HG03064 (cell line): ENCODE data around the gene KIF5B.
"Not testable (repeated sequence)": the region's sequence is repeated elsewhere in the genome, so short reads cannot be mapped to it uniquely, and the experiment has no call there.

Experiments used
- ATAC-seq: cut with Tn5 transposase; IDR thresholded peaks from one replicate; pipeline ENCODE4 v1.9.1; 2021; ENCODE audit warnings: low read depth; ENCODE audit not compliant: unreplicated experiment

The KIF5B gene

GRCh38 chr10:32028710-32029109 is 27.5 kb downstream of the KIF5B start:
- no peak for ATAC-seq

DNA sequence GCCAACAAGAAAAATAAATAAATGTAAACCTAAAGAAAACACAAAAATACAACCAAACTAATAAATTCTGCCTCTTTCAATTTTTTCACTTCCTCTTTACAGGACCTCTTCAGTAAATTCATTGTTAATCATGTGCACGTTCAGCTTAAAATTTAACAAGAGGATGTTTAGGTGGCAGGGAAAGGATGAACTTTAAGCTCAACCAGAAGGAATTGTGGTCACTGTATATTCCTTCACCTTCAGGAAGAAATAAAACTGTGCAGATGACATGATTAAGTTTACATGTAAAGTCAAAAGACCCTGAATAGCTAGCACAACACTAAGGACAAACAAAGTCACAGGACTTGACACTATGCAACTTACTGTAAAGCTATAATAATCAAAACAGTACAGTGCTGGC is 33.0 kb downstream of the KIF5B start:
- ATAC-seq, result no peak

GRCh38 chr10:32017044-32017443 is 39.2 kb downstream of the KIF5B start:
- ATAC-seq, result no peak

DNA sequence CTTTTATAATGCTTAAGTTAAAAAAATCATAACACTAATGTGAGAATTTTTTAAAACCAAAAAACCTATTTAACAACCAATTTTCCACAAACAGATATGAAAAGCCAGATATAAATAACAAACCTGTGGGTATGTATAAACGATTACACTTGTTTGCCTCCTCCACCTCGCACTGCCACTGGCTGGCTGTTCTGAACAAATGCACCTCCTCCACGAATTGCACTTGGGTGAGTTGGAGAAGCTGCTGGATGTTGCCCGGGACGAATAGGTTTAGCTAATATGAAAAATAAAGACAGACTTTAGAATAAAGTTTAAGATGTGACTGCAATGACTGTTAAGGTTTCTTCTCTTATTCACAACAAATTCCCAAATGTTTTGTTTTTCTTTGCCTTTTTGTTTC is 40.8 kb downstream of the KIF5B start:
- no peak for ATAC-seq

DNA sequence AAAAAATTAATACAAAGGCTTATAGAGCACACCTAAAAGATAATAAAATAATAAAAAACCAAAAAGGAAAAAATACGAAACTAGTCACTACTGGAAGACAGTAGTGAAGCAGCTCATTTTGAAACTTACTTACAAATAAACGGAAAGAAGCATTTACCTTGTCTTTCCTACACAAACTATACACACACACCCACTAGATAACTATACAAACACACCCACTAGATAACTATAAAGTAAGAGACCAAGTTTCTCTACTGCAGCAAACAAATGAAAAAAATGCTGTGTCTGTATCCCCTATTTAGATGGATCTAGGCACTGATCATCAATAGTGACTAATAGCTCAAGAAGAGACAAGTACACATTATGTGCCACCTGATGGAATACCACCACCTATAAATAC is 49.2 kb downstream of the KIF5B start:
- ATAC-seq, result no peak

DNA sequence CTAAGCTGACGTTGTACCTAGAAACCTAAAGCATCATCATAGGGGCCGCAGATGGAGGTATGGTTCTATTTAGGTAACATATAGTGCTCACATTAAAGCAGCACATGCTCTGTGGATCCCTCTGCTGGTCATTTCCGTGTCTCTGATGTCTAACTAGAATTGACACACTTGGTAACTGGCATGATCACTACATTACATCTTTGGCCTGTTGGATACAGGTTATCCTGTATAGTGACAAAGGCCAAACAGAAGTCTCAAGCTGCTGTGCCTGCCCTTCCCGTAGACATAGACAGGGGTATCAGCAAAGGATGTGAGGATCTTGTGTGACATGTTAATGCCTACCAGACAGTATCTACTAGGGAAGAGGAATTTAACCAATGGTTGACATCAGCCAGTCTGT is 51.2 kb downstream of the KIF5B start:
- no peak for ATAC-seq

- ATAC-seq, result no peak
These were observed 52.0 kb downstream of the KIF5B start for GRCh38 chr10:32004161-32004591.

- ATAC-seq, result no peak
These were observed 53.7 kb downstream of the KIF5B start for GRCh38 chr10:32002531-32002930.

DNA sequence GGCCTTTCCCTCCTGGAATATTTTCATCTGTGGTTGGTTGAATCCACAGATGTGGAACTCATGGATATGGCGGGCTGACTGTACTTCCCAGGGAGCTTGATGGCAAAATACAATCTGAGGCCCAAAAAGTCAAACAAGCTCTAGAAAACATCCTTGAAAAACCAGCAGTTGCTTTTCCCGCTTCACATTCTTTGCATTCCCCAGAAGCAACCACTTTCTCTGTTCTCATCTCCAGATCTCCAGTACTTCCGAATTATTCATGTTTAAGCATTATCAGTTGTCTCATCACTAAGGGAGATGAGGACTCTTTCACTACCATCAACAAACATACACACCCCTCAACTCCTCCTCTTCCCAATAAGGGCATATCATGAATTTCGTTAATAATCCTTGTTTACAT is 55.3 kb downstream of the KIF5B start:
- ATAC-seq, result no peak

GRCh38 chr10:31999836-32000235 is 56.4 kb downstream of the KIF5B start:
- ATAC-seq, result no peak

GRCh38 chr10:31999070-31999660 is 57.1 kb downstream of the KIF5B start:
- no peak for ATAC-seq

DNA sequence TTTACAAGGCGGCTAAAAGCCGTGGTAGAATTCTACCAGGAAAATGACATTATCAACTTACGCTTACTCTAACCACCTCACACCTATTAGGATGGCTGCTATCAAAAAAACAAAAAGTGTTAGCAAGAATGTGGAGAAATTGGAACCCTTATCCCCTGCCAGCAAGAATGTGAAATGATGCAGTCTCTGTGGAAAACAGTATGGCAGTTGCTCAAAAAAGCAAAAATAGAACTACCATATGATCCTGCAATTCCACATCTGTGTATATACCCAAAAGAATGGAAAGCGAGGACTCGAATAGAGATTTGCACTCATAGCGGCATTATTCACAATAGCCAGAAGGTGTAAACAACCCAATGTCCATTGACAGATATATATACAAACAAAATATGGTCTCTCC is 61.3 kb downstream of the KIF5B start:
- no peak for ATAC-seq

- no peak for ATAC-seq
These were observed 65.3 kb downstream of the KIF5B start for GRCh38 chr10:31990937-31991336.

DNA sequence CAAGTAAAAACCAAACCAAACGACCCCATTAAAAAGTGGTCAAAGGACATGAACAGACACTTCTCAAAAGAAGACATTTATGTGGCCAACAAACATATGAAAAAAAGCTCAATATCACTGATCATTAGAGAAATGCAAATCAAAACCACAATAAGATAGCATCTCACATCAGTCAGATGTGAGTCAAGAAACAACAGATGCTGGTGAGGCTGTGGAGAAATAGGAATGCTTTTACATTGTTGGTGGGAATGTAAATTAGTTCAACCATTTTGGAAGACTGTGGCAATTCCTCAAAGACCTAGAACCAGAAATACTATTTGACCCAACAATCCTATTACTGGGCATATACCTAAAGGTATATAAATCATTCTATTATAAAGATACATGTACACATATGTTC is 68.4 kb downstream of the KIF5B start:
- ATAC-seq, result not testable (repeated sequence)

GRCh38 chr10:31982111-31982510 is 74.1 kb downstream of the KIF5B start:
- ATAC-seq, result no peak

GRCh38 chr10:31980471-31980870 is 75.8 kb downstream of the KIF5B start:
- ATAC-seq, result no peak

GRCh38 chr10:31979071-31979470 is 77.2 kb downstream of the KIF5B start:
- not testable (repeated sequence) for ATAC-seq

- ATAC-seq, result no peak
These were observed 78.1 kb downstream of the KIF5B start for GRCh38 chr10:31978156-31978483.

DNA sequence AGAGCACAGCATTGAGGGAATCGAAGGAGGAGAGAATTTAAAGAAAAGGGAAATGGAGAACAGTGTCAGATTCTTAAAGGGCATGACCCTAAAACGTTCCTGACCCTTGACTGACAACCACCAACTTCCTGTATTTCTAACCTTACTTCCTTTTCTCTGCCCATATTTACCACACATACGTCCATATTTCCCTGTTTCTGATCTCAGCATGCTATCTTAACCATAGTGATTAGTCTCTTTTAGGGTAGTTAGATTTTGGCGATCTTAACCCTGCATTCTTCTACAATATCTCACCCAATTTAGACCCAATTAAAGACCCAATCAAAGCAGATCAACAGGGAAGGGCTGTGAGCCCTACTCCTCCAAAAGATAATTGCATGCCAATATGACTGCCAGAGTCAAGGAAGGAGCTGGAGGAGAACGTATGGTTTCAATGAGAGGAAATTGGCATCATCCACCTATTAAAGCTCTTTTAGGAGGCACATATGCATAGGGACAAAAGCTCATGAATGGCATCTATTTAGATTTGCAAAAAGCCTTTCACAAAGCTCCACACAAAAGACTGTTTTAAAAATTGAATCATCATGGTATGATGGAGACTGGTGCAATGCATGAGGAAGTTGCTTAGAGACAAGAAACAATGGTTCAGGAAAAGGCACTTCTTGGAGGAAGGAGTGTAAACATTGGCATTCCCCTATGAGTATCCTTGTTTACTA is 78.6 kb downstream of the KIF5B start:
- ATAC-seq, result no peak

DNA sequence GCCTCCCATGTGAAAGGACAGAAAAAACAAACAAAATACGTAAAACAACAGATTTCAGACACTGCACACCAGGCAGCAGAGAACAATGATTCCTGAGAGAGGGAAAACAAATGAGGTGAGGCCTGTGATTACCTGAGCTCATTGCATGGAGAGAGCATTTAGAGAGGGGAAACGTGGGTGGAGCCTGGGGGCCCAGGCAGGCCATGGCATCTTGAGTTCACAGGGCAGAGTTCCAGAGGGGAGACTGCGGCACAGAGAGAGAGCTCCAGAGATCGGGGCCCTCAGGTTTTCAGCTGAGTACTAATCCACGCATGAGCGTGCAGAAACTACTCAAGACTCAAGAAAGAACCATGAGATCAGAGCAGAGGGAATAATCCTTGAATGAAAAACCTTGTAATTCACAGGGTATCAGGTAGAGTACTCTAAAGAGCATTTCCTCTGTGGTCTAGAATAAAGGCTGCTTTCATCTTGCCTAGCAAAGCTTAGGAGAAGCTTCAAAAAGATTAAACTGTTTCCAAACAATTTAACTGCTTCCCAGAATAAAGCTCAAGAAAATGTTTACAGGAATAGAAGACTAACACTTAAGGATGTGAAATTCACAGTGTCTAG is 81.0 kb downstream of the KIF5B start:
- ATAC-seq, result no peak

- no peak for ATAC-seq
These were observed 81.6 kb downstream of the KIF5B start for GRCh38 chr10:31974434-31975124.
